Stimulated activated CD4-positive, alpha-beta T cell treated with anti-CD3 and anti-CD28 coated beads, Interleukin-15, amount 100 ng/mL, for 1 hour (primary cell): ENCODE results near the gene MAFF.

ENCODE experiments used
- DNase-seq, 2 donors: peaks; one replicate each; pipeline ENCODE4 v3.0.0-alpha.2; 2020; ENCODE audit warnings: low read depth in 1 of 2, low spot score in 1 of 2

Gene MAFF

GRCh38 chr22:38203855-38204514 is 2.2 kb downstream of the MAFF start:
- DNase-seq, result no peak

- no peak for DNase-seq
These were observed 3.0 kb downstream of the MAFF start for GRCh38 chr22:38204784-38205183.

GRCh38 chr22:38205261-38206128 is 3.7 kb downstream of the MAFF start:
- DNase-seq, result no peak

- DNase-seq, result no peak
These were observed 6.2 kb downstream of the MAFF start for GRCh38 chr22:38207898-38208432.

- no peak for DNase-seq
These were observed 6.8 kb downstream of the MAFF start for GRCh38 chr22:38208551-38208968.

GRCh38 chr22:38211556-38211955 is 9.8 kb downstream of the MAFF start:
- DNase-seq, result no peak

GRCh38 chr22:38212442-38212841 is 10.6 kb downstream of the MAFF start:
- DNase-seq, result no peak

- no peak for DNase-seq
These were observed 11.7 kb downstream of the MAFF start for GRCh38 chr22:38213319-38213989.

GRCh38 chr22:38213990-38214301 is 12.2 kb downstream of the MAFF start:
- no peak for DNase-seq

GRCh38 chr22:38214302-38215056 is 12.7 kb downstream of the MAFF start:
- DNase-seq, result peak; percentile 52 to 54

GRCh38 chr22:38215156-38216038 is 13.6 kb downstream of the MAFF start:
- no peak for DNase-seq

GRCh38 chr22:38218661-38219622 is 17.1 kb downstream of the MAFF start:
- DNase-seq, result peak in 1 of 2 donors; percentile 23

- DNase-seq, result no peak
These were observed 17.8 kb downstream of the MAFF start for GRCh38 chr22:38219632-38220031.

- DNase-seq, result no peak
These were observed 18.4 kb downstream of the MAFF start for GRCh38 chr22:38220163-38220562.

GRCh38 chr22:38220653-38221386 is 19.0 kb downstream of the MAFF start:
- no peak for DNase-seq

GRCh38 chr22:38221407-38221806 is 19.6 kb downstream of the MAFF start:
- DNase-seq, result no peak

- DNase-seq, result no peak
These were observed 20.4 kb downstream of the MAFF start for GRCh38 chr22:38221908-38222796.
